T47D (cell line): ENCODE results near the gene LARP7.
"Not testable (repeated sequence)": the region's sequence is repeated elsewhere in the genome, so short reads cannot be mapped to it uniquely, and the experiment has no call there.

Experiments
- DNase-seq, 2 experiments: peaks; one replicate each; pipeline versions ENCODE4 v3.0.0 to v3.0.0-alpha.2; 2011 to 2012; ENCODE audit warnings: low read depth in 1 of 2, low spot score in 1 of 2
- JUND ChIP-seq: IDR thresholded peaks from 2 replicates; pipeline ENCODE4 v1.6.1; 2012; ENCODE audit warnings: low read depth
- in situ Hi-C: cut with HindIII; loops from 2 replicates; pipeline ENCODE4 v1.10.0; 2016; ENCODE audit warnings: low sequenced_read_pairs, low pct_unique_long_range_greater_than_20kb

LARP7 gene

GRCh38 chr4:112673076-112673475, 36.1 kb downstream of the LARP7 start:
- TF ChIP-seq JUND = no peak
- DNase-seq = no peak
- in situ Hi-C loops = no loop called here

- TF ChIP-seq JUND = no peak
- in situ Hi-C loops = no loop called here
- DNase-seq = no peak
Observed at GRCh38 chr4:112673686-112674085, 36.7 kb downstream of the LARP7 start.

DNA sequence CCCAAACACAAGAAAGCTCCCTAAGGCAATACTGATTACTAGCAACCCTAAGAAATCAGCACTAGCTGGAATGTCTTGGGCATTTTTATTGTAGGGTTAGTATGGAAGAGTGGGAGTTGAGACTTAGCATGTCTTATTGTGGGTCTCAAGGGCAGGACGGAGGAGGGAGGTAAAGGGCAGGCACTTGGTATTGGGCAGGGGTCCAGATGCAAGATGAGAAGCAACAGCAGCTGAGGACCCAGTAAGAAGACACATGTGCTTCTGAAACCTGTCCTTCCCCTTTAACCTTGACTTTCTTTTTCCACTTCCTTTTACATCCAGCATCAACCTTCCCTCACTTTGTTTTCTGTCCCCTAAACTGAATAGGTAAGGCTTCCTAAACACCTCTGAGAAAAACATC, 37.4 kb downstream of the LARP7 start:
- no peak for TF ChIP-seq JUND
- in situ Hi-C loops = no loop called here

GRCh38 chr4:112677519-112678091, 40.7 kb downstream of the LARP7 start:
- in situ Hi-C loops = no loop called here
- no peak for TF ChIP-seq JUND

More for the DNA sequence above, 37.4 kb downstream of the LARP7 start:
- DNase-seq = no peak

GRCh38 chr4:112680996-112681395, 44.1 kb downstream of the LARP7 start:
- no peak for DNase-seq
- in situ Hi-C loops = no loop called here
- TF ChIP-seq JUND = no peak

More at GRCh38 chr4:112677519-112678091, 40.7 kb downstream of the LARP7 start:
- DNase-seq = no peak

DNA sequence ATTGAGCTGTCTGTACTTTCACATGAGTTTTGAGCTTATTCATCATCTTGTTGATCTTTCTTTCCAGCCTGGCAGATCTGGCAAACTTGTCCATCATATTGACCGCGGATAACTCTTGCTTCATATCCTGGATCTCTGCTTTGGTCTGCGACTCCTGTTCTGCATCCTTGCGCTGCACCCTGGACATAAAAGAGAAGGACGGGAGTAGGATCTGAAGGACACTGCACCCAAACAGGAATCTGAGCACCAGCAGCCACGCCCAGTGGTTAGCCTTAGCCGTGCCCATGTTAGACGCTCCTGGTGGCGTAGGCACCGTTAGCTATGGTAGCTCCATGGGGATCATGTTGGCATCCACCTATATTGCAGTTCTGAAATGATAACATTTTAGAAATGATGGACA, 56.6 kb downstream of the LARP7 start:
- in situ Hi-C loops = no loop called here
- no peak for DNase-seq
- no peak for TF ChIP-seq JUND

GRCh38 chr4:112700679-112701078, 63.7 kb downstream of the LARP7 start:
- in situ Hi-C loops = no loop called here
- DNase-seq = no peak
- TF ChIP-seq JUND = no peak

DNA sequence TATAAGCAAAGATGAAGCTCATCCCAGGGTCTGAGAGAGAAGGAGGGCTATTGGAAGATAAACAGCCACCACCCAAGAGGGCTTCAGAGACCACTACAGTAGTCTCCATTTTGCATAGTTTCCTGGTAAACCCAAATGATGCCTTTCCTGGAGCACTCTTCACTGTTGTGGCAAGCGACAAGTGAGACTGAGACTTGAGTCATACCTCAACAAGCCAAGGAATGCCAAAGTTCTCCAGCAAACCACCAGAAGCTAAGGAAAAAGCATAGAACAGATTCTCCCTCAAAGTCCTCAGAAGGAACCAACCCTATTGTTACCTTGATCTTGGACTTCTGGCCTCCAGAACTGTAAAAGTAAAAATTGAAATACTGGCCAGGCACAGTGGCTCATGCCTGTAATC, 65.9 kb downstream of the LARP7 start:
- in situ Hi-C loops = no loop called here
- TF ChIP-seq JUND = no peak
- no peak for DNase-seq

DNA sequence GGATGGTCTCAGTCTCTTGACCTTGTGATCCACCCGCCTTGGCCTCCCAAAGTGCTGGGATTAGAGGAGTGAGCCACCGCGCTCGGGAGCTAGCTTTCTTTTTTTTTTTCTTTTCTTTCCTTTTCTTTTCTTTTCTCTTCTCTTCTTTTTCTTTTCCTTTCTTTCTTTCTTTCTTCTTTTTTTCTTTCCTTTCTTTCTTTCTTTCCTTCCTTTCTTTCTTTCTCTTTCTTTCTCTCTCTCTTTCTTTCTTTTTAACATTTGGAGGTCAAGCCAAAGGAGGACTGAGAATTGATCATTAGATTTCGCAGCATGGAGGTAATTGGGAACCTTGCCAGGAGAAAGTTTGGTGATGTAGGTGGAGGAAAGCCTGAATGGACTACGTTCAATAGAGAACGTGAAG, 67.4 kb downstream of the LARP7 start:
- TF ChIP-seq JUND = no peak
- in situ Hi-C loops = no loop called here
- DNase-seq = no peak

- peak; percentile 40 to 66 for DNase-seq
- in situ Hi-C loops = no loop called here
- TF ChIP-seq JUND = no peak
Observed at GRCh38 chr4:112704991-112705845, 68.3 kb downstream of the LARP7 start.

DNA sequence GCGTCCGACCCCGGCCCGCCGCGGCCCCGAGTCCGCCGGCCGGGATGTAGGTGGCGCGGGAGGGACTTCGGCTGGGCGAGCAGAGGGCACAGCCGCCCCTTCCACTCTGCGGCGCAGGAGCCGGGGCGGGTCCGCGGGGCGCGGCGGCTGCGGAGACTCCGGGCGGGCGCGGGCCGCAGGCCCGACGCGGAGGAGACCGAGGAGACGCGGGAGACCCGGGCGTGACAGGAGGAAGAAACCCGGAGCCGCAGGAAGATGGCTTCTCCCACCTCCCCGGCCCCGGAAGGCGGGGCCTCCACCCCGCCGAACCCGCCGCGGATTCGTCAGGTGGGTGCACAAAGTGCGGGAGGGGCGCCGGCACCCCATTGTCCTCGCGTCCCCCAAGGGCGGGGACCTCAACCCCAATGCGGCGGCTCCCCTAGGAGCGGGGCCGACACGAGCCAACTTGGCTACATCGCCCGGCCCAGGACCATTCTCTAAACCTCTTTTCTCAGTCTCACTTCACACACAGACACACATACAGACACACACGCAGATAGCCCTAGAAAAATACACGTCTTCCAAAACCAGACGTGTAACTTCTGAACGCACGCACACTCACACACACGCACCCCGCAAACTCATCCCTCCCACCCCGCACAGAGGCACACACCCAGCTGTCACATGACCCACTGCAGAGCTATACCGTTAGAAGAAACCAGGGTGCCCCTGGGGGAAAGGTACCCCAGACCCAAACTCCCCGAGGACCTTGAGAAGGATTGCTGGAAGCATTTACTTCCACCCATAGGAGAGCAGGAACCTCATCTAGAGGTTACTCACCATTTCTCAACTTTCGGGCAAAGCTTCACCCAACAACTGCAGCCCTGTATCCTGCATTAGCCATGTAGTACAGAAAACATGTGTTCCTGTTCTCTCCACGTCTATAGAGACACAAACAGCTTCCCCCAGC, 69.2 kb downstream of the LARP7 start:
- peak in 1 of 2 experiments; percentile 5 for DNase-seq
- in situ Hi-C loops = not testable (repeated sequence)

GRCh38 chr4:112706840-112707207, 69.9 kb downstream of the LARP7 start:
- DNase-seq = no peak
- no peak for TF ChIP-seq JUND
- in situ Hi-C loops = no loop called here
